ENCODE measurements around the gene ARHGEF28.

The ARHGEF28 gene

GRCh38 chr5:73986729-73987128 is 360.7 kb downstream of the ARHGEF28 start:
- no peak overlapping the region for H3K4me3 ChIP-seq (ENCODE audit: low read depth, low read length)

GRCh38 chr5:73987915-73988314 is 361.9 kb downstream of the ARHGEF28 start:
- no peak overlapping the region for H3K4me3 ChIP-seq (ENCODE audit: low read depth, low read length)

- H3K4me3 ChIP-seq (ENCODE audit: low read depth, low read length), result no peak overlapping the region
Measured at GRCh38 chr5:73989956-73990355, 364.0 kb downstream of the ARHGEF28 start.

Data from iPS-11a (cell line).